HepG2 (cell line): ENCODE data around the gene PIK3CA. TPM values are rescaled to one million over a fixed set of nuclear protein-coding genes. Genes with fewer than 3 reads are reported as not detected.

Experiments
- ATAC-seq: fragments of 200-7000 bp; cut with Tn5 transposase; 3 replicates; pipeline ENCODE4 v1.9.1; 2020; ENCODE audit warnings: mild to moderate bottlenecking, moderate library complexity
- BruUV-seq: library from RNA; stranded (reverse); fragments of 400-500 nt; replicated peaks from 2 replicates; lab custom pipeline; 2021; lab: Mats Ljungman, UMichigan
- CTCF ChIA-PET: fragments of 300-600 bp; formaldehyde crosslinking; extraction: SDS; loops from one replicate; lab custom pipeline; 2021; ENCODE audit warnings: low total read pairs, inconsistent platforms, low intra/inter-chr PET ratio; lab: Yijun Ruan, JAX
- POLR2A ChIA-PET: fragments of 350-600 bp; sonication (Branson Sonifier 250); formaldehyde crosslinking; loops from one replicate; lab custom pipeline; 2020; ENCODE audit warnings: antibody characterized with exemption, inconsistent platforms; lab: Yijun Ruan, JAX
- DNase-seq: peaks from one replicate; pipeline ENCODE4 v3.0.0-alpha.2; 2015; ENCODE audit warnings: low spot score
- FAIRE-seq: peaks from 3 replicates; lab custom pipeline; 2011; peaks lifted over from hg19 to GRCh38; lab: Jason Lieb, UNC
- H2AFZ ChIP-seq: one replicate; pipeline ENCODE4 v1.6.1; 2011; ENCODE audit warnings: low read length, inconsistent platforms
- H3K27ac ChIP-seq: fragments of 300-600 bp; 3 replicates; pipeline ENCODE4 v1.8.0; 2011; ENCODE audit warnings: mixed run types, mild to moderate bottlenecking, mixed read lengths, low read length, inconsistent platforms; ENCODE audit not compliant: insufficient read depth; ENCODE audit errors: extremely low read length
- H3K27me3 ChIP-seq, 2 experiments: fragments of 200-600 bp in 1 of 2; 2 replicates in 1 of 2; 3 replicates in 1 of 2; pipeline versions ENCODE4 v1.6.0 to v1.8.0; 2011; ENCODE audit warnings: low read length in 2 of 2, mild to moderate bottlenecking in 2 of 2, moderate library complexity in 2 of 2, inconsistent platforms in 1 of 2; ENCODE audit not compliant: insufficient read depth in 2 of 2, control insufficient read depth in 1 of 2
- H3K36me3 ChIP-seq, 2 experiments: fragments of 200-600 bp in 1 of 2; replicated peaks in 1 of 2; 2 replicates in 1 of 2; 3 replicates in 1 of 2; pipeline versions ENCODE4 v1.5.1 to v1.8.0; 2011; ENCODE audit warnings: low read length in 2 of 2, inconsistent platforms in 1 of 2; ENCODE audit not compliant: insufficient read depth in 2 of 2, control insufficient read depth in 1 of 2
- H3K4me1 ChIP-seq: 2 replicates; pipeline ENCODE4 v1.5.1; 2012; ENCODE audit warnings: low read length, inconsistent platforms; ENCODE audit not compliant: insufficient read depth
- H3K4me2 ChIP-seq: 2 replicates; pipeline ENCODE4 v1.6.0; 2011; ENCODE audit warnings: low read depth, low read length, inconsistent platforms
- H3K4me3 ChIP-seq, 3 experiments: fragments of 200-600 bp in 1 of 3; sonication (generic), shearing (Covaris generic) in 1 of 3; replicated peaks in 1 of 3; 2 replicates each; pipeline ENCODE4 v1.5.1; 2011 to 2016; ENCODE audit warnings: low read length in 3 of 3, inconsistent platforms in 2 of 3, low read depth in 2 of 3, mild to moderate bottlenecking in 2 of 3, control low read depth in 1 of 3, mixed read lengths in 1 of 3; ENCODE audit not compliant: insufficient read depth in 1 of 3
- H3K79me2 ChIP-seq: one replicate; pipeline ENCODE4 v1.6.1; 2011; ENCODE audit warnings: low read length, inconsistent platforms; ENCODE audit not compliant: insufficient read depth
- H3K9ac ChIP-seq: 2 replicates; pipeline ENCODE4 v1.6.0; 2011; ENCODE audit warnings: mild to moderate bottlenecking, low read depth, low read length, inconsistent platforms; ENCODE audit not compliant: insufficient read depth
- H3K9me3 ChIP-seq: 2 replicates; pipeline ENCODE4 v1.5.1; 2012; ENCODE audit warnings: mild to moderate bottlenecking, low read length
- H4K20me1 ChIP-seq: 2 replicates; pipeline ENCODE4 v1.6.0; 2011; ENCODE audit warnings: inconsistent platforms, mild to moderate bottlenecking, low read length, moderate library complexity; ENCODE audit not compliant: insufficient read depth
- AHDC1 ChIP-seq: sonication (generic); formaldehyde crosslinking; IDR thresholded peaks from 2 replicates; pipeline ENCODE4 v1.5.1; 2020; ENCODE audit warnings: mild to moderate bottlenecking, missing genetic modification reagents, borderline replicate concordance
- KDM3A ChIP-seq: IDR thresholded peaks from 2 replicates; pipeline ENCODE4 v1.6.1; 2018; ENCODE audit warnings: low read depth, missing compliant biosample characterization
- MIXL1 ChIP-seq: IDR thresholded peaks from 2 replicates; pipeline ENCODE4 v1.6.1; 2016
- TBL1XR1 ChIP-seq: fragments of 150-350 bp; IDR thresholded peaks from 2 replicates; pipeline ENCODE4 v1.6.1; 2014; ENCODE audit warnings: borderline replicate concordance, low read length; ENCODE audit not compliant: partially characterized antibody
- ZFP36 ChIP-seq: fragments of 150-350 bp; IDR thresholded peaks from 2 replicates; pipeline ENCODE4 v1.6.1; 2018; ENCODE audit warnings: borderline replicate concordance, low read length, low read depth; ENCODE audit not compliant: partially characterized antibody
- ZNF281 ChIP-seq: sonication (generic); formaldehyde crosslinking; IDR thresholded peaks from 2 replicates; pipeline ENCODE4 v1.4.0; 2020; ENCODE audit warnings: missing genetic modification reagents, borderline replicate concordance
- ZNF792 ChIP-seq: IDR thresholded peaks from 2 replicates; pipeline ENCODE4 v1.6.1; 2016
- WGBS: methylation state at CpG from one replicate; pipeline ENCODE4 v1.1.6; 2017; ENCODE audit warnings: low lambda C conversion rate; 5-methylcytosine and 5-hydroxymethylcytosine counted together
- in situ Hi-C: cut with HindIII; loops from 2 replicates; pipeline ENCODE4 v1.10.0; 2017; ENCODE audit warnings: low pct_unique_long_range_greater_than_20kb; ENCODE audit not compliant: extremely low pct_ligation_motif_present
- intact Hi-C: fragments of 100-400 bp; cut with micrococcal nuclease; formaldehyde crosslinking; loops from one replicate; pipeline ENCODE4 v1.10.0; 2022; ENCODE audit not compliant: unreplicated experiment
- polyA plus RNA-seq, 8 experiments: library from polyadenylated mRNA; depleted of rRNA in 3 of 8; stranded (reverse) in 7 of 8; unstranded in 1 of 8; fragments of >200 nt; fragmentation: Illumina TruSeq in 4 of 8; extraction: Trizol in 4 of 8; gene quantifications; 2 replicates each; pipeline versions ENCODE4 v1.2.1 to v1.2.3, GENCODE V29; 2011 to 2016; ENCODE audit warnings: low read depth in 4 of 8, missing spikeins in 1 of 8, mixed read lengths in 1 of 8; ENCODE audit not compliant: insufficient read depth in 1 of 8
- total RNA-seq, 5 experiments: library from RNA; depleted of rRNA; stranded (reverse); fragments of >200 nt; fragmentation: Illumina TruSeq; extraction: Trizol; gene quantifications; 2 replicates each; pipeline ENCODE4 v1.2.3, GENCODE V29; 2016; ENCODE audit warnings: low read depth in 1 of 5
- TF ChIP-seq, protein P1 (sequence below): sonication (generic); formaldehyde crosslinking; IDR thresholded peaks from 2 replicates; pipeline ENCODE4 v1.4.0; 2020; ENCODE audit warnings: missing genetic modification reagents, mild to moderate bottlenecking, borderline replicate concordance

The PIK3CA gene
- total and polyA plus RNA-seq, 2 of the 13 experiments (the other 11 are each of a cell fraction or from before 2014, with no cell fraction given), result 5.7 to 11.4 TPM

GRCh38 chr3:179166561-179167201 lies 18.5 kb downstream of the PIK3CA start:
- POLR2A ChIA-PET, result no interaction called here
- BruUV-seq, result no TSS peak

More at GRCh38 chr3:179166561-179167201, 18.5 kb downstream of the PIK3CA start:
- TF ChIP-seq, protein P1, sequence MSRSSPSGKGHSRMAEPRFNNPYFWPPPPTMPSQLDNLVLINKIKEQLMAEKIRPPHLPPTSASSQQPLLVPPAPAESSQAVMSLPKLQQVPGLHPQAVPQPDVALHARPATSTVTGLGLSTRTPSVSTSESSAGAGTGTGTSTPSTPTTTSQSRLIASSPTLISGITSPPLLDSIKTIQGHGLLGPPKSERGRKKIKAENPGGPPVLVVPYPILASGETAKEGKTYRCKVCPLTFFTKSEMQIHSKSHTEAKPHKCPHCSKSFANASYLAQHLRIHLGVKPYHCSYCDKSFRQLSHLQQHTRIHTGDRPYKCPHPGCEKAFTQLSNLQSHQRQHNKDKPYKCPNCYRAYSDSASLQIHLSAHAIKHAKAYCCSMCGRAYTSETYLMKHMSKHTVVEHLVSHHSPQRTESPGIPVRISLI (CRISPR knock-in tag), result no peak
- no peak for TF ChIP-seq ZNF792 (CRISPR knock-in tag)
- TF ChIP-seq AHDC1 (CRISPR knock-in tag), result no peak
- TF ChIP-seq ZFP36, result no peak
- no peak for TF ChIP-seq TBL1XR1
- no peak for TF ChIP-seq KDM3A (CRISPR knock-in tag)
- no peak for TF ChIP-seq MIXL1 (CRISPR knock-in tag)
- no peak for TF ChIP-seq ZNF281 (CRISPR knock-in tag)
- H3K27ac ChIP-seq, result no peak overlapping the region
- no peak overlapping the region for H3K9ac ChIP-seq
- H4K20me1 ChIP-seq, result peaks cover 5% of the 10 kb centered on the region
- no peak for DNase-seq
- intact Hi-C loops, result no loop called here
- H3K4me3 ChIP-seq, result no peak overlapping the region
- no peaks in the 10 kb centered on the region for H3K4me1 ChIP-seq
- H3K79me2 ChIP-seq, result peaks cover 12% of the 10 kb centered on the region
- CTCF ChIA-PET, result no interaction called here
- no peak overlapping the region for H3K4me2 ChIP-seq
- H3K9me3 ChIP-seq, result no peaks in the 10 kb centered on the region
- H2AFZ ChIP-seq, result no peak overlapping the region
- in situ Hi-C loops, result no loop called here
- no peaks in the 10 kb centered on the region for H3K36me3 ChIP-seq
- 93% methylated on average over 2 of the region's 2 CpGs for WGBS
- no peak for FAIRE-seq
- H3K27me3 ChIP-seq, result no peaks in the 10 kb centered on the region
- no peak for ATAC-seq
